ENCODE data around the gene TANK. TPM values are rescaled to one million over a fixed set of nuclear protein-coding genes. Genes with fewer than 3 reads are reported as not detected.

The TANK gene
- total RNA-seq, 2 experiments from 2014 or later = 118 to 126 TPM

- peak overlapping the region; percentile 87 for H3K27ac Mint-ChIP-seq
- H3K4me3 Mint-ChIP-seq = peak overlapping the region; percentile 89
- CTCF ChIA-PET = interaction anchor here (0.6 to 2.2 kb wide), 6 partner anchors 25 to 86 kb away, joined by 3 to 12 read pairs (median 4); no protein-coding TSS in a partner anchor
- peaks cover 7% of the 10 kb centered on the region for H3K9me3 Mint-ChIP-seq
- POLR2A ChIA-PET = interaction anchor here (0.7 to 2.5 kb wide), 12 partner anchors 12 to 1182 kb away, joined by 3 to 17 read pairs (median 6); partner anchors contain the start of genes IFIH1 and TANK
- H3K4me1 Mint-ChIP-seq = peaks cover 51% of the 10 kb centered on the region
- peaks cover 18% of the 10 kb centered on the region for H3K36me3 Mint-ChIP-seq (ENCODE audit: low read depth)
- no peaks in the 10 kb centered on the region for H3K27me3 Mint-ChIP-seq
- no peak for DNase-seq
Observed at GRCh38 chr2:161136696-161137324, 23.4 kb upstream of the TANK start.

- POLR2A ChIA-PET = interaction anchor here (0.7 to 2.7 kb wide), 12 partner anchors 16 to 75 kb away, joined by 3 to 16 read pairs (median 4); partner anchors contain the start of gene TANK
Observed at GRCh38 chr2:161138429-161138828, 21.8 kb upstream of the TANK start.

GRCh38 chr2:161139098-161139987, 20.9 kb upstream of the TANK start:
- peaks cover 77% of the 10 kb centered on the region for H3K4me1 Mint-ChIP-seq
- H3K4me3 Mint-ChIP-seq = peak overlapping the region; percentile 86
- H3K9me3 Mint-ChIP-seq = peaks cover 15% of the 10 kb centered on the region
- peaks cover 42% of the 10 kb centered on the region for H3K36me3 Mint-ChIP-seq (ENCODE audit: low read depth)
- ChIA-PET CTCF (interaction anchor here (0.8 to 1.5 kb wide), 5 partner anchors 18 to 76 kb away, joined by 3 to 7 read pairs (median 6); no protein-coding TSS in a partner anchor), POLR2A (interaction anchor here (0.6 to 2.7 kb wide), 15 partner anchors 11 to 90 kb away, joined by 3 to 16 read pairs (median 4); partner anchors contain the start of gene TANK)
- no peaks in the 10 kb centered on the region for H3K27me3 Mint-ChIP-seq
- peak overlapping the region; percentile 80 for H3K27ac Mint-ChIP-seq
- no peak for DNase-seq

More at GRCh38 chr2:161138429-161138828, 21.8 kb upstream of the TANK start:
- H3K9me3 Mint-ChIP-seq = peaks cover 10% of the 10 kb centered on the region
- H3K4me1 Mint-ChIP-seq = peaks cover 68% of the 10 kb centered on the region
- CTCF ChIA-PET = interaction anchor here (0.6 to 1.5 kb wide), 5 partner anchors 12 to 74 kb away, joined by 3 to 6 read pairs (median 4); no protein-coding TSS in a partner anchor
- H3K27ac Mint-ChIP-seq = peak overlapping the region; percentile 80
- H3K4me3 Mint-ChIP-seq = peak overlapping the region; percentile 86
- peaks cover 33% of the 10 kb centered on the region for H3K36me3 Mint-ChIP-seq (ENCODE audit: low read depth)
- no peaks in the 10 kb centered on the region for H3K27me3 Mint-ChIP-seq
- peak; percentile 28 for DNase-seq

- peak overlapping the region; percentile 52 for H3K4me3 Mint-ChIP-seq
- peak overlapping the region; percentile 23 for H3K27ac Mint-ChIP-seq
- peaks cover 80% of the 10 kb centered on the region for H3K4me1 Mint-ChIP-seq
- ChIA-PET CTCF (interaction anchor here (1.5 kb wide), 1 partner anchor 78 kb away, joined by 7 read pairs; no protein-coding TSS in a partner anchor), POLR2A (interaction anchor here (0.9 kb wide), 1 partner anchor 25 kb away, joined by 4 read pairs; no protein-coding TSS in a partner anchor)
- DNase-seq = peak; percentile 36
- H3K36me3 Mint-ChIP-seq (ENCODE audit: low read depth) = peaks cover 56% of the 10 kb centered on the region
- peaks cover 23% of the 10 kb centered on the region for H3K9me3 Mint-ChIP-seq
- H3K27me3 Mint-ChIP-seq = no peaks in the 10 kb centered on the region
Observed at GRCh38 chr2:161141033-161141432, 19.2 kb upstream of the TANK start.

- Mint-ChIP-seq H3K27me3 (no peaks in the 10 kb centered on the region), H3K27ac (no peak overlapping the region), H3K4me1 (peaks cover 58% of the 10 kb centered on the region), H3K36me3 (ENCODE audit: low read depth) (peaks cover 92% of the 10 kb centered on the region), H3K4me3 (no peak overlapping the region), H3K9me3 (peaks cover 59% of the 10 kb centered on the region)
- ChIA-PET POLR2A (no interaction called here), CTCF (no interaction called here)
- DNase-seq = no peak
Observed at GRCh38 chr2:161146209-161146775, 13.9 kb upstream of the TANK start.

- H3K27ac Mint-ChIP-seq = no peak overlapping the region
- H3K4me3 Mint-ChIP-seq = no peak overlapping the region
- CTCF ChIA-PET = no interaction called here
- DNase-seq = no peak
- peaks cover 52% of the 10 kb centered on the region for H3K4me1 Mint-ChIP-seq
- peaks cover 92% of the 10 kb centered on the region for H3K36me3 Mint-ChIP-seq (ENCODE audit: low read depth)
- H3K9me3 Mint-ChIP-seq = peaks cover 60% of the 10 kb centered on the region
- POLR2A ChIA-PET = no interaction called here
- no peaks in the 10 kb centered on the region for H3K27me3 Mint-ChIP-seq
Observed at GRCh38 chr2:161146996-161147395, 13.2 kb upstream of the TANK start.

GRCh38 chr2:161147856-161148255, 12.4 kb upstream of the TANK start:
- Mint-ChIP-seq H3K36me3 (ENCODE audit: low read depth) (peaks cover 91% of the 10 kb centered on the region), H3K4me3 (no peak overlapping the region), H3K9me3 (peaks cover 60% of the 10 kb centered on the region), H3K27ac (no peak overlapping the region), H3K27me3 (no peaks in the 10 kb centered on the region), H3K4me1 (peaks cover 43% of the 10 kb centered on the region)
- ChIA-PET CTCF (no interaction called here), POLR2A (no interaction called here)
- DNase-seq = no peak

GRCh38 chr2:161150704-161151103, 9.5 kb upstream of the TANK start:
- peaks cover 26% of the 10 kb centered on the region for H3K4me1 Mint-ChIP-seq
- no peak overlapping the region for H3K4me3 Mint-ChIP-seq
- peaks cover 53% of the 10 kb centered on the region for H3K9me3 Mint-ChIP-seq
- POLR2A ChIA-PET = no interaction called here
- no peak overlapping the region for H3K27ac Mint-ChIP-seq
- H3K27me3 Mint-ChIP-seq = no peaks in the 10 kb centered on the region
- CTCF ChIA-PET = interaction anchor here (0.9 kb wide), 1 partner anchor 87 kb away, joined by 4 read pairs; no protein-coding TSS in a partner anchor
- H3K36me3 Mint-ChIP-seq (ENCODE audit: low read depth) = peaks cover 82% of the 10 kb centered on the region
- no peak for DNase-seq

- no peak overlapping the region for H3K27ac Mint-ChIP-seq
- no peak overlapping the region for H3K4me3 Mint-ChIP-seq
- peaks cover 30% of the 10 kb centered on the region for H3K4me1 Mint-ChIP-seq
- no peaks in the 10 kb centered on the region for H3K27me3 Mint-ChIP-seq
- DNase-seq = no peak
- H3K9me3 Mint-ChIP-seq = peaks cover 46% of the 10 kb centered on the region
- POLR2A ChIA-PET = interaction anchor here (0.8 to 1.6 kb wide), 3 partner anchors 9 to 88 kb away, joined by 3 read pairs; no protein-coding TSS in a partner anchor
- H3K36me3 Mint-ChIP-seq (ENCODE audit: low read depth) = peaks cover 85% of the 10 kb centered on the region
- CTCF ChIA-PET = no interaction called here
Observed at GRCh38 chr2:161152302-161152701, 7.9 kb upstream of the TANK start.

- peaks cover 50% of the 10 kb centered on the region for H3K4me1 Mint-ChIP-seq
- no peaks in the 10 kb centered on the region for H3K9me3 Mint-ChIP-seq
- ChIA-PET POLR2A (no interaction called here), CTCF (no interaction called here)
- no peak overlapping the region for H3K27ac Mint-ChIP-seq
- no peak overlapping the region for H3K4me3 Mint-ChIP-seq
- DNase-seq = no peak
- no peaks in the 10 kb centered on the region for H3K27me3 Mint-ChIP-seq
- peaks cover 63% of the 10 kb centered on the region for H3K36me3 Mint-ChIP-seq (ENCODE audit: low read depth)
Observed at GRCh38 chr2:161158882-161159281, 1.3 kb upstream of the TANK start.

GRCh38 chr2:161159456-161160225, 587 bp upstream of the TANK start:
- H3K27ac Mint-ChIP-seq = peak overlapping the region; percentile 98
- H3K9me3 Mint-ChIP-seq = no peaks in the 10 kb centered on the region
- H3K4me1 Mint-ChIP-seq = peaks cover 49% of the 10 kb centered on the region
- CTCF ChIA-PET = interaction anchor here (1.1 kb wide), 1 partner anchor 9 kb away, joined by 3 read pairs; no protein-coding TSS in a partner anchor
- peak overlapping the region; percentile 96 for H3K4me3 Mint-ChIP-seq
- POLR2A ChIA-PET = interaction anchor here (0.7 to 2.7 kb wide), 12 partner anchors 9 to 149 kb away, joined by 3 to 17 read pairs (median 6); partner anchors contain the start of gene PSMD14
- peaks cover 61% of the 10 kb centered on the region for H3K36me3 Mint-ChIP-seq (ENCODE audit: low read depth)
- DNase-seq = no peak
- H3K27me3 Mint-ChIP-seq = no peaks in the 10 kb centered on the region

Data from activated CD4-positive, alpha-beta memory T cell treated with anti-CD3 and anti-CD28 coated beads, Interleukin-2, amount 10 ng/mL, durations not matched to agents 7 days and 5 days (primary cell).